ENCODE measurements around the gene NR2E3.
"Not testable (repeated sequence)": the region's sequence is repeated elsewhere in the genome, so short reads cannot be mapped to it uniquely, and the experiment has no call there.

NR2E3 gene

DNA sequence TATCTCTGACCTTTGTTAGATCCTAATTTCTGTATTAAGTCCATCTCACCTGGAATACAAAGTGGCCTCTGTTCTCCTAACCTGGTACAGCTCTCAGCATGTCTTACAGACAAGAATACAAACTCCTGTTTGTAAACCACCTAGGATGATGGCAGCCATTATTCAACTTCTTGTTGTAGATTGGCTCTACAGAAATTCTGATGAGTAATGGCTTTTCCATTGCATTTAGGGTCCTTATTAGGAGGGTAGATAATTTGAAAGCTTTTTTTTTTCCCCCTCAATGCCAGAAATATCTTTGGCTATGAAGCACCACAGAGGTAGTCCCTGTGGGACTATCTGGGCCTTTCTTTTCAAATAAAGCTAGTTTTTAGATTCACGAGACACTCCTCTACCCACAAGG is 9.8 kb downstream of the NR2E3 start:
- no peak for DNase-seq

DNA sequence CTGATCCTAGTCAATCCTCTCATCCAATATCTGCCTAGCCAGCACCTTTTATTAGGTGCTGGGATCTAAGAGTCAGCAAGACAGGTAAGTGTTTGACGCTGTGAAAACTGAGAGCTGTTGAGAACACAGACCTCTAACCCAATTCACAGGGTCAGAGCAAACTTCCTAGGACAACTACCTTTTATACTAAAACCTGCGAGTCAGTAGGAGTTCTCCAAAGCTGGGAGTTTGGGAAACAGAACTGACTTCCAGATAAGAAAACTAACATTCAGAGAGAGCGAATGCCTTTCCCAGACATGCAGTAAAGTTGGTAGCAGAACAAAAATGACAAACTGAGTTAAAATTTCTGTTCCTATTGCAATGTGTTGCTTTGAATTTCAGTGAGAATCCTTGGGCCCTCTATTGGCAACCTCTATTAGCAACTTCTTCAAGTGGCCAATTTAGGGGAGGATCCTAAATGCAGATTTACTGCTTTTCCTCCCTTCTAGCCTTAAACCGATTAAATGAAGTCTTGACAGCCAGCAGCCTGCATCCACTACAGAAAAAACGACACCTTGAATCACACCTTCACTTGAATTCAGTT is 11.3 kb downstream of the NR2E3 start:
- no peak for DNase-seq

DNA sequence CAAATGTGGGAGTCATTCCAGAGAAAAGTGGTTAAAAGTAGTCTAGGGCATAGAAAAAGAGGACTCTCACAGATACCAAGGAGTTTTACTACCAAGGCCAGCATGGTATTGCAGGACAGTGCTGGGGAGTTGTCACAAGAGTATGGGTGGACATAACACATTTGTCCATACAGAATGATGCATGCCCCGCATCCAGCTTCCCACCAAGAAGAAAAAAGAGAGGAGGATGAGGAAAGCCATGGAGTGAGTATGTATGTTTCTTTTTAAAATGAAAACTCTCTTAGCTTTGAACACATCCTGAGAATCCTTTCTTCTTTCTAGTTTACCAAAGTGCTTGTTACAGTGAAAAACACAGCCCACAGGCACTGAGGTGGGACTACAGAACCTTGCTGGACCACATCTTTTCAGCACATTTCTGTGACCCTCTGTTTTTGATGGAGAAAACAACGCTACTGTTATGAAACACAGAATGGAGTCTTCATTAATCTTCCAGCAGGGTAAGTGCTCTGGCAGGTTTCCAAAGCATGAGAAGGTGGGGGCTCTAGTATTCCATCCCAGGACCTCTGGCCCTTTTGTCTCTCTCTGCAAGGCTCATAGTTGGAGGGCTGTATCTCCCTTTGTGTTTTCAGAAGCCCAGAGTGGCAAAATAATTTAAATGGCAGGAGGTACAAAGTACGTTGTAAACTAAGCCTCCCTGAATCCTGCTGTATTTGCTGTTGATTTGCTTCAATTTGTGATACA is 12.7 kb downstream of the NR2E3 start:
- DNase-seq: no peak

DNA sequence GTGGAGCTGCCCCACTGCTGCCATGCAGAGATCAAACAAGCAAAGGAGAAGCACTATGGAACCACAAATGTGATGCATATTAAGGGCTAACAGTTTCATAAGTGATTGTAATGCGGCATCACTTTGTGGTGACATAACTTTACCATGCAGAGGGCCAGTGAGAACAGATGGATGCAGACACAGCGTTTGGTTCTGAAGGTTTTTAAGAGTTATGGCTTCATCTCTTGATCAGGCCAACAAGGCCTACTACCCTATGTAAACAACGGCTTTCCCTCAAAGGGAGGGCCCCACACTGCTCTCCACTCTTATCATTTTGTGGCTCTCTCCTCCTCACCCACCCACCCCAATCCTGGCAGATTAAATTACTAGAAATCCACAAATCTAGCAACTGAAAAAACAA is 13.4 kb downstream of the NR2E3 start:
- DNase-seq: no peak

DNA sequence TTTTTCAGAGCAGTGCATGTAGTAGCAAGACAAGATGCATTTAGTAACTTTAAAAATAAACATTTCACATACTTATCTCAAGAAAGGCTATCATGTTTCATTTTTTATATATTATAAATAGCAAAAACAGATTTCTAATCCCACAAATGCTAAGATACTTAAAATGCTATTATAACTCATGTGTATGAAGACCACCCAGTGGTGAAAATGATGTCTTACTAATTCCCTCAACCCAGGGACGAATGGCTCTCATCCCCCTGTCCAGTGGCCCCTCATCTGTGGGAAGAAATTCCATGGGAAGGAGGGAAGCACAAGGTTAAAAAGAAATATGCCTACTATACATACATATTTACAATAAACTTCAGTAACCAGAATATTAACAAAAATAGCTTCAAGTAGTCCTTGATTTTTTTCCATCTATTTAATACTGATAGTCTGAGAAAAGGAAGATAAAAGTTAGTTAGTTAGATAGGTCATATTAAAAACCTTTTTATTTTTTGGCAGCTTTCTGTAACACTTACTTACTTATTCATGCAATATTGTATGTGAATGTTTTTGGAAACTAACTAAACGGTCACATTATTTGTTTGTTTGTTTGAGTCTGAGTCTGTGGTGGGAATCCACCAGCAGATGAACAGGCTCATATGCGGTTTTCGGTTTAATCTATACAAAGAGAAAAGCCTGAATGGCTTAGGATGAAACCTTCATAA is 14.8 kb downstream of the NR2E3 start:
- no peak for DNase-seq

DNA sequence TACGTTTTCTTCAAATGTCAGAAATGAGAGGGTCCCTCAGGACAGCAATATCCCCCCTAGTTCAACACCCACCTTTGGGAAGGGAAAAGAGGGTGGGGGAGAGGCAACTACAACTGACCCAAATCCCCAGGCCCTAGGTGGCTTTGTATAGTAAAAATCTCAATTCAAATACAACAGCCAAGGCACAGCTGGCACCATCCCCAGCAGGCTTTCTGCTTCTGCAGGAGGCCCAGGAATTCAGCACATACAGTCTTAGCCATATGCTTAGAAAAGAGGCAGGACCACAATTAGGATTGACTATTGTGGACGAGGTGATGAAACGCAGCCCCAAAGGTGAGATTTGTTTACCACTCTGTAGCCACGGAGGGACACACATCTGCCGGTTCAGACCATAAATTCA is 15.8 kb downstream of the NR2E3 start:
- no peak for DNase-seq

DNA sequence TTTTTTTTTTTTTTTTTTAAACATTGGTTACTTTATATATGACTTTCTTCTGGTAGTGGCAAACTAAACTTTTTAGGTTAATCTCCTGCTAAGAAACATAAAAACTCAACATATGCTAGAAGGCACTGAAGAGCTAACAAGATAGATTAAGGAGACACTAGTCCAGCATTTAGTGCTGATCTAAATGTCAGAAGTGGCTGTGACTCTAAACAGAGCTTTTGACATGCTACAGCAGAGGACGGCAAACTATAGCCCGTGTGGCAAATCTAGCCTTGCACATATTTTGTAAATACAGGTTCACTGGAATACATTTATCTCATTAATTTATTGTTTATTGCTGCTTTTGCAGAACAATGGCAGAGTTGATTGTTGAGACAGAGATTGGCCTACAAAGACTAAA is 20.6 kb downstream of the NR2E3 start:
- no peak for DNase-seq

DNA sequence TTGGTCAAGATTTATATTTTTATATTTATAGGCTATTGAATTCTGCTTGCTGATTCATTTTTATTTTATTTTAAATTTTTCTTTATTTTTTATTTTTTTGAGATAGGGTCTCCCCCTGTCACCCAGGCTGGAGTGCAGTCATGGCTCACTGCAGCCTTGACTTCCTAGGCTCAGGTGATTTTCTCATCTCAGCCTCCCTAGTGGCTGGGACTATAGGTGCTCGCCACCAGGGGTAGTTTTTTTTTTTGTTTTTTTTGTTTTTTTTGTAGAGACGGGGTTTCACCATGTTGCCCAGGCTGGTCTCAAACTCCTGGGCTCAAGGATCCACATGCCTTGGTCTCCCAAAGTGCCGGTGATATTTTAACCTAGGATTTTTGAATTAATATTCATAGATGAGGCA is 31.2 kb downstream of the NR2E3 start:
- no peak for DNase-seq

DNA sequence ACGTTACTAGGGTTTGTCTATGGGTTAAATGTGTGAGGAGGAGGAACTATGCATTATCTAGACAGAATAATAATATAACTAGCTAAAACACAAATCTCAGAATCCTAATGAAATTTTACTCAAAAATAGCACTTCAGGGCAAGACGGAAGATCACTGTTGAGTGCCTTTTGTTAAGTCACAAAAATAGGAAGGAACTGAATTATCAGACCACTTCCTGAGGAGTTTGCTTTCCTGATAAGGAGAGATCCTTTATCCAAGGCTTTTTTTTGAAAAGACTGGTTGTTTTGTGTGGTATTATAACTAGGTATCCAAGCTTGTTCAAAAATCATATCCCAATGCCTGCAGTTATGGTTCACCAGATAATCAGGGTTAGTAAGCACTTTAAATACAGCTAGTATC is 34.6 kb downstream of the NR2E3 start:
- DNase-seq: no peak

DNA sequence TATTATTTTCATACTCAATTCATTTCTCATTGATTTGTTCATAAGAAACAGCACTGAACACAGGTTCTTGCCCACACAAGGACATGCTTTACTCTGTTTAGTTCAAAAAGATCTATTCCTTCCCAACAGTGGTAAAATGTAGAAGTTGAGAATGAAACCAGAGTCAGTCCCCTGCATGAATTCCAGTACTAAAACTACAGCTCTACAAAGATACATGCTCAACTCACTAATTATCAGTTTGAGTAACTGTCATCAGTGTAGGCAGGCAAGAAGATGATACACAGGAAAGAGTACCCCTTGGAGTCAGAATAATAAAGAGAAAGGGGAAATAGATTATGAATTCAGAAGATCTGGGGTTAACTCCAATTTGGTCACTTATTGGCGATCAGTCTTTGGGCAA is 43.2 kb downstream of the NR2E3 start:
- no peak for DNase-seq

DNA sequence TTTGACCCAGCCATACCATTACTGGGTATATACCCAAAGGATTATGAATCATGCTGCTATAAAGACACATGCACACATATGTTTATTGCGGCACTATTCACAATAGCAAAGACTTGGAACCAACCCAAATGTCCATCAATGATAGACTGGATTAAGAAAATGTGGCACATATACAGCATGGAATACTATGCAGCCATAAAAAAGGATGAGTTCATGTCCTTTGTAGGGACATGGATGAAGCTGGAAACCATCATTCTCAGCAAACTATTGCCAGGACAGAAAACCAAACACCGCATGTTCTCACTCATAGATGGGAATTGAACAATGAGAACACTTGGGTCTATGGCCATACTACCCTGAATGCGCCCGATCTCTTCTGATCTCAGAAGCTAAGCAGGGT is 47.9 kb downstream of the NR2E3 start:
- not testable (repeated sequence) for DNase-seq

Data from CD4-positive, alpha-beta T cell treated with Interleukin-10 for 1 hour (primary cell).